Measurements from ENCODE around the gene ZNF608. TPM values are rescaled to one million over a fixed set of nuclear protein-coding genes. Genes with fewer than 3 reads are reported as not detected.

The ZNF608 gene
- total and polyA plus RNA-seq, 3 donors from 2014 or later: 28.7 to 42.4 (median 42.1) TPM

GRCh38 chr5:124743602-124744169 lies 2.8 kb downstream of the ZNF608 start:
- DNase-seq: no peak
- no peak for TF ChIP-seq POLR2A (IDR thresholded peaks at IDR 0.05)
- intact Hi-C loops (cut with DNase I; ENCODE audit: low total_unique reads): no loop called here
- Histone ChIP-seq H3K4me1 (peaks cover 24% of the 10 kb centered on the region), H3K9me3 (no peaks in the 10 kb centered on the region), H3K27ac (peak overlapping the region; percentile 9 to 43), H3K36me3 (ENCODE audit: low read depth, missing control alignments) (no peaks in the 10 kb centered on the region), H3K27me3 (no peaks in the 10 kb centered on the region), H3K4me3 (peak overlapping the region; percentile 52 to 62)
- WGBS, 2 donors: 41 to 44% methylated on average over 5 of the region's 5 CpGs

GRCh38 chr5:124742983-124743601 lies 3.3 kb downstream of the ZNF608 start:
- no peaks in the 10 kb centered on the region for H3K36me3 ChIP-seq (ENCODE audit: low read depth, missing control alignments)
- 37 to 47% methylated on average over 8 of the region's 8 CpGs for WGBS, 2 donors
- no peaks in the 10 kb centered on the region for H3K9me3 ChIP-seq
- TF ChIP-seq POLR2A (IDR thresholded peaks at IDR 0.05): no peak
- TF ChIP-seq CTCF (IDR thresholded peaks at IDR 0.05): no peak
- H3K4me3 ChIP-seq: peak overlapping the region in 1 of 2 donors; percentile 62
- H3K4me1 ChIP-seq: peaks cover 24% of the 10 kb centered on the region
- intact Hi-C loops (cut with DNase I; ENCODE audit: low total_unique reads): no loop called here
- no peak overlapping the region for H3K27ac ChIP-seq
- DNase-seq: no peak
- H3K27me3 ChIP-seq: no peaks in the 10 kb centered on the region

- TF ChIP-seq CTCF (IDR thresholded peaks at IDR 0.05) (no peak), POLR2A (IDR thresholded peaks at IDR 0.05) (no peak)
- Histone ChIP-seq H3K27ac (no peak overlapping the region), H3K4me1 (peaks cover 24% of the 10 kb centered on the region), H3K9me3 (no peaks in the 10 kb centered on the region), H3K27me3 (no peaks in the 10 kb centered on the region), H3K36me3 (ENCODE audit: low read depth, missing control alignments) (no peaks in the 10 kb centered on the region), H3K4me3 (no peak overlapping the region)
- DNase-seq: no peak
- intact Hi-C loops (cut with DNase I; ENCODE audit: low total_unique reads): no loop called here
- 74 to 83% methylated on average over 4 of the region's 4 CpGs for WGBS, 2 donors
Observed at GRCh38 chr5:124742521-124742920, 3.9 kb downstream of the ZNF608 start.

GRCh38 chr5:124741711-124742496 lies 4.5 kb downstream of the ZNF608 start:
- 30 to 44% methylated on average over 4 of the region's 4 CpGs for WGBS, 2 donors
- H3K36me3 ChIP-seq (ENCODE audit: low read depth, missing control alignments): no peaks in the 10 kb centered on the region
- intact Hi-C loops (cut with DNase I; ENCODE audit: low total_unique reads): no loop called here
- H3K27me3 ChIP-seq: no peaks in the 10 kb centered on the region
- peak; percentile 57 for DNase-seq
- no peaks in the 10 kb centered on the region for H3K9me3 ChIP-seq
- TF ChIP-seq POLR2A (IDR thresholded peaks at IDR 0.05): no peak
- TF ChIP-seq CTCF (IDR thresholded peaks at IDR 0.05): no peak
- H3K4me3 ChIP-seq: no peak overlapping the region
- H3K27ac ChIP-seq: no peak overlapping the region
- peaks cover 24% of the 10 kb centered on the region for H3K4me1 ChIP-seq

GRCh38 chr5:124740991-124741583 lies 5.4 kb downstream of the ZNF608 start:
- no peak for DNase-seq
- H3K36me3 ChIP-seq (ENCODE audit: low read depth, missing control alignments): no peaks in the 10 kb centered on the region
- H3K9me3 ChIP-seq: no peaks in the 10 kb centered on the region
- H3K4me3 ChIP-seq: no peak overlapping the region
- 87 to 89% methylated on average over 4 of the region's 4 CpGs for WGBS, 2 donors
- peaks cover 24% of the 10 kb centered on the region for H3K4me1 ChIP-seq
- TF ChIP-seq CTCF (IDR thresholded peaks at IDR 0.05) (no peak), POLR2A (IDR thresholded peaks at IDR 0.05) (no peak)
- H3K27me3 ChIP-seq: no peaks in the 10 kb centered on the region
- H3K27ac ChIP-seq: no peak overlapping the region
- intact Hi-C loops (cut with DNase I; ENCODE audit: low total_unique reads): no loop called here

Data from testis (tissue), 3 donors.